Adrenal gland (tissue), 5 donors: ENCODE measurements around the gene RCL1.

ENCODE experiments used
- POLR2A ChIP-seq, 2 donors: fragments of 450-650 bp; IDR thresholded peaks; one replicate each; pipeline ENCODE4 v1.6.1; 2017; ENCODE audit warnings: antibody characterized with exemption in 2 of 2, mild to moderate bottlenecking in 2 of 2, moderate library complexity in 1 of 2
- TF ChIP-seq, protein P1 (sequence below), 6 experiments: fragments of 450-650 bp in 4 of 6; fragments of 200-600 bp in 2 of 6; sonication (generic) in 1 of 6; IDR thresholded peaks; 1 replicate in 5 of 6; 2 replicates in 1 of 6; pipeline versions ENCODE4 v1.5.1 to v1.8.0; 2016 to 2021; ENCODE audit warnings: antibody characterized with exemption in 6 of 6, mild to moderate bottlenecking in 2 of 6, moderate library complexity in 1 of 6
- donor health status: DM: no; HTN: no; CAD: no.

GRCh38 chr9:4762108-4762885 is 30.4 kb upstream of the RCL1 start:
- TF ChIP-seq, protein P1, sequence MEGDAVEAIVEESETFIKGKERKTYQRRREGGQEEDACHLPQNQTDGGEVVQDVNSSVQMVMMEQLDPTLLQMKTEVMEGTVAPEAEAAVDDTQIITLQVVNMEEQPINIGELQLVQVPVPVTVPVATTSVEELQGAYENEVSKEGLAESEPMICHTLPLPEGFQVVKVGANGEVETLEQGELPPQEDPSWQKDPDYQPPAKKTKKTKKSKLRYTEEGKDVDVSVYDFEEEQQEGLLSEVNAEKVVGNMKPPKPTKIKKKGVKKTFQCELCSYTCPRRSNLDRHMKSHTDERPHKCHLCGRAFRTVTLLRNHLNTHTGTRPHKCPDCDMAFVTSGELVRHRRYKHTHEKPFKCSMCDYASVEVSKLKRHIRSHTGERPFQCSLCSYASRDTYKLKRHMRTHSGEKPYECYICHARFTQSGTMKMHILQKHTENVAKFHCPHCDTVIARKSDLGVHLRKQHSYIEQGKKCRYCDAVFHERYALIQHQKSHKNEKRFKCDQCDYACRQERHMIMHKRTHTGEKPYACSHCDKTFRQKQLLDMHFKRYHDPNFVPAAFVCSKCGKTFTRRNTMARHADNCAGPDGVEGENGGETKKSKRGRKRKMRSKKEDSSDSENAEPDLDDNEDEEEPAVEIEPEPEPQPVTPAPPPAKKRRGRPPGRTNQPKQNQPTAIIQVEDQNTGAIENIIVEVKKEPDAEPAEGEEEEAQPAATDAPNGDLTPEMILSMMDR (IDR thresholded peaks at IDR 0.05): peak; percentile 72 to 94 (median 82)
- TF ChIP-seq POLR2A (IDR thresholded peaks at IDR 0.05): no peak
